Uterus (tissue), 4 donors: Measurements from ENCODE around the gene ALS2CL. TPM values are rescaled to one million over a fixed set of nuclear protein-coding genes. Genes with fewer than 3 reads are reported as not detected.
A peak's percentile ranks its signal among the peaks of the same experiment; 100 is the strongest.

Experiments used
- DNase-seq, 2 donors: peaks; one replicate each; pipeline ENCODE4 v3.0.0-alpha.2; 2019 to 2020
- H3K27ac ChIP-seq, 2 donors: fragments of 200-600 bp; sonication (generic); 1 replicate in 1 of 2; 2 replicates in 1 of 2; pipeline ENCODE4 v1.5.1; 2016 to 2018
- H3K27me3 ChIP-seq, 2 donors: fragments of 200-600 bp; sonication (generic); one replicate each; pipeline ENCODE4 v1.5.1; 2018 to 2019; ENCODE audit warnings: control low read depth in 1 of 2
- H3K36me3 ChIP-seq, 2 donors: fragments of 200-600 bp; sonication (generic); one replicate each; pipeline ENCODE4 v1.5.1; 2019; ENCODE audit warnings: control low read depth in 1 of 2
- H3K4me1 ChIP-seq, 2 donors: fragments of 200-600 bp; sonication (generic); one replicate each; pipeline ENCODE4 v1.5.1; 2018 to 2019; ENCODE audit warnings: control low read depth in 1 of 2
- H3K4me3 ChIP-seq, 2 donors: fragments of 200-600 bp; sonication (generic); 1 replicate in 1 of 2; 2 replicates in 1 of 2; pipeline ENCODE4 v1.5.1; 2018 to 2019; ENCODE audit warnings: mild to moderate bottlenecking in 1 of 2
- H3K9me3 ChIP-seq, 2 donors: fragments of 200-600 bp; sonication (generic); one replicate each; pipeline ENCODE4 v1.5.1; 2019; ENCODE audit warnings: control low read depth in 1 of 2
- POLR2A ChIP-seq, 2 donors: fragments of 450-650 bp; IDR thresholded peaks; one replicate each; pipeline ENCODE4 v1.6.1; 2016; ENCODE audit warnings: antibody characterized with exemption in 2 of 2, mild to moderate bottlenecking in 1 of 2, moderate library complexity in 1 of 2
- intact Hi-C: fragments of 100-400 bp; cut with DNase I; formaldehyde crosslinking; loops from one replicate; pipeline ENCODE4 v1.15.1; 2023; ENCODE audit warnings: low total_unique reads
- total RNA-seq, 4 donors: library from RNA; depleted of rRNA in 3 of 4; stranded (reverse); fragments of >200 nt in 3 of 4; gene quantifications; one replicate each; pipeline versions ENCODE4 v1.1.0 to v1.2.4, GENCODE V29; 2014 to 2023
- TF ChIP-seq, protein P1 (sequence below), 4 experiments: fragments of 200-600 bp in 2 of 4; fragments of 450-650 bp in 2 of 4; sonication (generic) in 2 of 4; IDR thresholded peaks; one replicate each; pipeline ENCODE4 v1.5.1; 2016 to 2019; ENCODE audit warnings: antibody characterized with exemption in 4 of 4, mild to moderate bottlenecking in 2 of 4, moderate library complexity in 1 of 4
- donor health status: DM: yes; HTN: yes; CAD: no.

The ALS2CL gene
- total RNA-seq, 4 donors from 2014 or later, result 15.7 to 75.3 (median 31.5) TPM

DNA sequence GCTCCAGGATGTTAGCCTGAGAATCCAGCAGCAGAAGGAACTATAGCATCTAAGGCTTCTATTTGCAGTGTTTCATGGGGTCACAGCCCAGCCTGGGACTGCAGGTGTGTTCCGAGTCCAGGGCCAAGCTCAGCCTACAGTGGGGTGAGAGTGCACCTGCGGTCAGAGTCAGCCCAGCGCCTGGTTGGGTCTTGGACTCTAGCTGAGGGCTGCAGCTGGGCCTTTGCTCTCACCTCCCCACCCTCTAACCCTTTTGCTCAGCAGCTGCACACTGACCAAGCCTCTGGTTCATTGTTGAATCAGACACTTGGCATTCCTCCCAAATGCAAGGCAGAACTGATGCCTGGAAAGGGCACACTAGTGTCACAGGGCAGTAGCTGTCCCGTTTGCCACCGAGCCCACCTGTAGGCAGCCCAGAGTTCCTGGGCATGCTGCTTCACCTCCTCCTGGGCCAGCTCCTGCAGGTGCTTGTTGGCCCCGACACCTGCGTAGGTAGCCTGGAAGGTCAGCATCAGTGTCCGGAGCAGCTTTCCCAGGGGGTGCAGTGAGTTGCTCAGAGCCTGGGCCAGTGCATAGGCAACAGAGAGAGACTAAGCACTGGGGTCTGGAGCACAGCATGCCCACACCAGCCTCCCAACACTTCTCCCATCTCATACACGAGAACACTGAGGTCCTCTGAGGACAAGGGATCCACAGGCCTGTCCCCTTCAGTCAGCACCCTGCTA is 17.5 kb downstream of the ALS2CL start:
- DNase-seq, result no peak
- intact Hi-C loops, result no loop called here
- Histone ChIP-seq H3K27ac (no peak overlapping the region), H3K4me1 (no peaks in the 10 kb centered on the region), H3K4me3 (no peak overlapping the region), H3K27me3 (no peaks in the 10 kb centered on the region), H3K9me3 (no peaks in the 10 kb centered on the region), H3K36me3 (no peaks in the 10 kb centered on the region)
- TF ChIP-seq, protein P1, sequence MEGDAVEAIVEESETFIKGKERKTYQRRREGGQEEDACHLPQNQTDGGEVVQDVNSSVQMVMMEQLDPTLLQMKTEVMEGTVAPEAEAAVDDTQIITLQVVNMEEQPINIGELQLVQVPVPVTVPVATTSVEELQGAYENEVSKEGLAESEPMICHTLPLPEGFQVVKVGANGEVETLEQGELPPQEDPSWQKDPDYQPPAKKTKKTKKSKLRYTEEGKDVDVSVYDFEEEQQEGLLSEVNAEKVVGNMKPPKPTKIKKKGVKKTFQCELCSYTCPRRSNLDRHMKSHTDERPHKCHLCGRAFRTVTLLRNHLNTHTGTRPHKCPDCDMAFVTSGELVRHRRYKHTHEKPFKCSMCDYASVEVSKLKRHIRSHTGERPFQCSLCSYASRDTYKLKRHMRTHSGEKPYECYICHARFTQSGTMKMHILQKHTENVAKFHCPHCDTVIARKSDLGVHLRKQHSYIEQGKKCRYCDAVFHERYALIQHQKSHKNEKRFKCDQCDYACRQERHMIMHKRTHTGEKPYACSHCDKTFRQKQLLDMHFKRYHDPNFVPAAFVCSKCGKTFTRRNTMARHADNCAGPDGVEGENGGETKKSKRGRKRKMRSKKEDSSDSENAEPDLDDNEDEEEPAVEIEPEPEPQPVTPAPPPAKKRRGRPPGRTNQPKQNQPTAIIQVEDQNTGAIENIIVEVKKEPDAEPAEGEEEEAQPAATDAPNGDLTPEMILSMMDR (IDR thresholded peaks at IDR 0.05), result no peak
- TF ChIP-seq POLR2A (IDR thresholded peaks at IDR 0.05), result no peak

DNA sequence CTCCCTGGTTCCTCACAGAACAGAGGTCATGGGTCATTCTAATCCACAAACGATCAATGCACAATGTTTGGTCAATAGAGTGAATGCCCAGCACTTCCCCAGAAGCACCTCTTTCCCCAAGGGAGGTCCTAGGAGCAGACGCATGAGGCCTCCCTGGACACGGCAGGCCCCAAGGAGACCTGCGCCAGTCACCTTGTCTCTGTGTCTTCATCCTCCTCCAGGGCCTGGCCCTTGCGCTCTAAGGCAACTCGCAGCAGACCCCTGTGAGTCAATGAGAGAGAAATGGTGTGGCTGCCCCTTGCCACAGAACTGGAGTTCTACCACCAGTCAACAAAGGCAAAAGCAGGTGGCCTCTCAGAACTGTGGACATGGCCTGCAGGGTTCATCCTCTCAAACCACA is 18.1 kb downstream of the ALS2CL start:
- Histone ChIP-seq H3K4me1 (no peaks in the 10 kb centered on the region), H3K9me3 (no peaks in the 10 kb centered on the region), H3K4me3 (no peak overlapping the region), H3K27me3 (no peaks in the 10 kb centered on the region), H3K36me3 (no peaks in the 10 kb centered on the region), H3K27ac (no peak overlapping the region)
- DNase-seq, result peak in 1 of 2 donors; percentile 8
- TF ChIP-seq POLR2A (IDR thresholded peaks at IDR 0.05), result no peak
- TF ChIP-seq, protein P1 (IDR thresholded peaks at IDR 0.05), result no peak
- intact Hi-C loops, result no loop called here

DNA sequence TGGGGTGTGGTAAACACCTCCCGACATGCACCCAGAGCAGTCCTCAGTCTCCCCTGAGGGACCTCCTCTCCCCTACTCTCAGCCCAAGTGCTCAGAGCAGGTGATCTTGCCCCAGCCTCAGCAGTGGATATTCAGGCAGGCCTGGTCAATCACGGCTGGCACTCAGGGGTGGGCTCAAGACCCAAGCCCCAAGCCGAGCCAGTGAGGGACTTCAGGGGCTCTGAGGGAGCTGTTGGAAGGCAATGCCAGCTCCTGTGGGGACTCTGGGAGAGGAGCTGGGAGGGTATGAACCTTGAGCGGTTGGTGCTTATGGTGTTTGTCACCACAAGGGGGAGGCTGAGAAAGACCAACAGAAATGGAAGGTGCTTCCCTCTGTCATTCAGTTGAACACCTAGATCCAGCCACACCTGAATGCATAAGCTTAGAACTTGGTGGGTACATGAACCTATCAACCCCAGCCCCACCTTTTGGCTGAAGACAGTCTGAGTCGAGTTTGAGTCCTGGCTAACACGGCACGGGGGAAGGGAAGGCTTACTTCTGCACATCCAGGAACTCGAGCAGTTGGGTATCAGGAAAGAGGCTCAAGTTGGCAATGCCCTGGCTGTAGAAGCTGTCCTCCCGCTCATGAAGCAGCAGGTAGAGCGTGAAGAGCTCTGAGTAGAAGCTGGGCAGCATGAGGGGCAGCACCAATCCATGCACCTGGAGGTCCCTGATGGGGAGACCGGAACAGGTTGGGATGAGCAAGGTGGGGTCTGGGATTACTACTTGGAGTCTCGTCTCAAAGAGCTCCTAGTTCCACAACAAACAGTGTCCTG is 19.2 kb downstream of the ALS2CL start:
- H3K9me3 ChIP-seq, result no peaks in the 10 kb centered on the region
- DNase-seq, result peak in 1 of 2 donors; percentile 6
- no peak overlapping the region for H3K4me3 ChIP-seq
- no peak overlapping the region for H3K27ac ChIP-seq
- no peak for TF ChIP-seq POLR2A (IDR thresholded peaks at IDR 0.05)
- TF ChIP-seq, protein P1 (IDR thresholded peaks at IDR 0.05), result no peak
- intact Hi-C loops, result no loop called here
- no peaks in the 10 kb centered on the region for H3K4me1 ChIP-seq
- H3K36me3 ChIP-seq, result no peaks in the 10 kb centered on the region
- no peaks in the 10 kb centered on the region for H3K27me3 ChIP-seq

DNA sequence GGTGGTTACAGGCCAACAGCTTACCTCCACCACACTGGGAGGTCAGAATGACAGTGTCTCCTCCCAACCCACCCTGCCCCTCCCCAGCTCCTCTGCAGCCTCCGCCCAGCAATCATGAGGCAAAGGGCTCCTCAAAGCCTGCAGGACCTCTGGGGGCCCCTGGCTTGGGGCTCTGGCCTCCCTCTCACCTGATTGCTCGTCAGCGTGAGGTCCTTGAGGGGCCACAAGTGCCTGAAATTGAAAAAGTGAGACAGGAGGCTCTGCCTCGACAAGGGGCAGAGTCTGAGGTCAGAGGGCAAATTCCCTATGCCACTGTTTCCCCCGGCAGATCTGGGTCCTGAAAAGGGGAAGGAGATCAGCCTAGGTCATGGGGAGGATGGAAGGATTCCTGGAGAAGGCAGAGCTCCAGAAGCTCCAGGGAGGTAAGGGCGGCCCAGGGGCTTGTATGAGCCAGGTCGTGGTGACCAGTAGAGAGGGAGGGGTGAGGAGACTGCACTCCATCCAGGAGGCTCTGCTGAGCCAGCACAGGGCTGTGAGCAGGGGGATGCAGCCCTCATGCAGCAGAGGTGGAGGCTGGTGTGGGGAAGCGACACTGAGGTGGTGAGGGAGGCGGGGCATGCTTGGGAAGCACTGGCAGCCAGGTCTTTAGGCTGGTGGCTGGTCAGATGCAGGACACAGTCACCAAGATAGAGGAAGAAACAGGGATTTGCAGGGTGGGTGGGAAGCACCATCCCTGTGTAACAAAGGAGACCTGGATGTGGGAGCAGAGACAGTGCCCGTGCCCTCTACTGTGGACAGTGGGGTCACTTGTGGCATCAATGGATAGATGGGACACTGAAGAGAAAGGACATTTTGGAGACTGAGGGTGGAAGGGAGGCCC is 20.1 kb downstream of the ALS2CL start:
- H3K4me3 ChIP-seq, result no peak overlapping the region
- no peak for TF ChIP-seq POLR2A (IDR thresholded peaks at IDR 0.05)
- TF ChIP-seq, protein P1 (IDR thresholded peaks at IDR 0.05), result no peak
- no peak overlapping the region for H3K27ac ChIP-seq
- H3K9me3 ChIP-seq, result no peaks in the 10 kb centered on the region
- peak in 1 of 2 donors; percentile 5 for DNase-seq
- no peaks in the 10 kb centered on the region for H3K36me3 ChIP-seq
- intact Hi-C loops, result no loop called here
- H3K27me3 ChIP-seq, result no peaks in the 10 kb centered on the region
- H3K4me1 ChIP-seq, result no peaks in the 10 kb centered on the region
